C4-2B (cell line): ENCODE data around the gene RAB36.

Experiments used
- H3K27ac ChIP-seq: fragments of 450-650 bp; 2 replicates; pipeline ENCODE4 v1.5.1; 2017
- CTCF ChIP-seq: fragments of 450-650 bp; conservative IDR thresholded peaks from 2 replicates; pipeline ENCODE4 v1.5.1; 2017; ENCODE audit warnings: mild to moderate bottlenecking
- ZFX ChIP-seq: fragments of 450-650 bp; IDR thresholded peaks from 2 replicates; pipeline ENCODE4 v1.6.1; 2017

RAB36 gene

GRCh38 chr22:23137905-23138561 is 7.2 kb upstream of the RAB36 start:
- no peak for TF ChIP-seq CTCF
- TF ChIP-seq ZFX: no peak
- no peak overlapping the region for H3K27ac ChIP-seq

GRCh38 chr22:23138584-23139435 is 6.5 kb upstream of the RAB36 start:
- TF ChIP-seq ZFX (no peak), CTCF (no peak)
- H3K27ac ChIP-seq: no peak overlapping the region

GRCh38 chr22:23140385-23140784 is 4.9 kb upstream of the RAB36 start:
- TF ChIP-seq ZFX (no peak), CTCF (no peak)
- no peak overlapping the region for H3K27ac ChIP-seq

GRCh38 chr22:23142546-23143105 is 2.7 kb upstream of the RAB36 start:
- peak overlapping the region; percentile 7; the same call in 1 of the 2 replicates for H3K27ac ChIP-seq
- TF ChIP-seq CTCF (no peak), ZFX (no peak)

- TF ChIP-seq ZFX (no peak), CTCF (no peak)
- H3K27ac ChIP-seq: no peak overlapping the region
Measured at GRCh38 chr22:23143119-23143518, 2.2 kb upstream of the RAB36 start.

GRCh38 chr22:23144432-23144831 is 845 bp upstream of the RAB36 start:
- H3K27ac ChIP-seq: no peak overlapping the region
- no peak for TF ChIP-seq ZFX
- no peak for TF ChIP-seq CTCF

GRCh38 chr22:23145878-23146470 is 697 bp downstream of the RAB36 start:
- peak overlapping the region; percentile 80 for H3K27ac ChIP-seq
- TF ChIP-seq CTCF (no peak), ZFX (no peak)
